ENCODE measurements around the gene TMEM244. TPM values are rescaled to one million over a fixed set of nuclear protein-coding genes. Genes with fewer than 3 reads are reported as not detected.
"Not testable (repeated sequence)": the region's sequence is repeated elsewhere in the genome, so short reads cannot be mapped to it uniquely, and the experiment has no call there.

Gene TMEM244
- total RNA-seq, result not detected
- long read RNA-seq, result 0 reads

GRCh38 chr6:129860908-129861665 lies at the start of gene TMEM244:
TMEM244 (minus strand) TSS chr6:129861315; CDS start chr6:129861188, 127 bp downstream.
- DNase-seq (ENCODE audit: low spot score), result no peak
- intact Hi-C loops (cut with DNase I), result no loop called here

- DNase-seq (ENCODE audit: low spot score), result no peak
- intact Hi-C loops (cut with DNase I), result no loop called here
These were observed 47.7 kb upstream of the TMEM244 start for GRCh38 chr6:129908858-129909257.

- DNase-seq (ENCODE audit: low spot score), result no peak
- intact Hi-C loops (cut with DNase I), result no loop called here
These were observed 47.2 kb upstream of the TMEM244 start for GRCh38 chr6:129908356-129908755.

GRCh38 chr6:129906515-129907077 lies 45.5 kb upstream of the TMEM244 start:
- DNase-seq (ENCODE audit: low spot score), result no peak
- intact Hi-C loops (cut with DNase I), result no loop called here

GRCh38 chr6:129903082-129903481 lies 42.0 kb upstream of the TMEM244 start:
- intact Hi-C loops (cut with DNase I), result no loop called here
- DNase-seq (ENCODE audit: low spot score), result no peak

GRCh38 chr6:129902681-129903080 lies 41.6 kb upstream of the TMEM244 start:
- intact Hi-C loops (cut with DNase I), result no loop called here
- no peak for DNase-seq (ENCODE audit: low spot score)

GRCh38 chr6:129901910-129902309 lies 40.8 kb upstream of the TMEM244 start:
- no peak for DNase-seq (ENCODE audit: low spot score)
- intact Hi-C loops (cut with DNase I), result no loop called here

- DNase-seq (ENCODE audit: low spot score), result no peak
- intact Hi-C loops (cut with DNase I), result no loop called here
These were observed 34.6 kb upstream of the TMEM244 start for GRCh38 chr6:129895692-129896091.

- intact Hi-C loops (cut with DNase I), result no loop called here
- no peak for DNase-seq (ENCODE audit: low spot score)
These were observed 33.8 kb upstream of the TMEM244 start for GRCh38 chr6:129894921-129895320.

GRCh38 chr6:129893640-129894039 lies 32.5 kb upstream of the TMEM244 start:
- intact Hi-C loops (cut with DNase I), result no loop called here
- no peak for DNase-seq (ENCODE audit: low spot score)

GRCh38 chr6:129890701-129891100 lies 29.6 kb upstream of the TMEM244 start:
- intact Hi-C loops (cut with DNase I), result no loop called here
- no peak for DNase-seq (ENCODE audit: low spot score)

- DNase-seq (ENCODE audit: low spot score), result no peak
- intact Hi-C loops (cut with DNase I), result no loop called here
These were observed 29.0 kb upstream of the TMEM244 start for GRCh38 chr6:129890164-129890563.

- DNase-seq (ENCODE audit: low spot score), result no peak
- intact Hi-C loops (cut with DNase I), result no loop called here
These were observed 28.5 kb upstream of the TMEM244 start for GRCh38 chr6:129889580-129889979.

GRCh38 chr6:129886401-129887155 lies 25.5 kb upstream of the TMEM244 start:
- no peak for DNase-seq (ENCODE audit: low spot score)
- intact Hi-C loops (cut with DNase I), result no loop called here

- DNase-seq (ENCODE audit: low spot score), result no peak
- intact Hi-C loops (cut with DNase I), result no loop called here
These were observed 23.1 kb upstream of the TMEM244 start for GRCh38 chr6:129884211-129884610.

- no peak for DNase-seq (ENCODE audit: low spot score)
- intact Hi-C loops (cut with DNase I), result no loop called here
These were observed 21.5 kb upstream of the TMEM244 start for GRCh38 chr6:129882510-129883023.

GRCh38 chr6:129877894-129878293 lies 16.8 kb upstream of the TMEM244 start:
- intact Hi-C loops (cut with DNase I); DNase-seq (ENCODE audit: low spot score): not testable (repeated sequence)

GRCh38 chr6:129875610-129876520 lies 14.8 kb upstream of the TMEM244 start:
- DNase-seq (ENCODE audit: low spot score), result no peak
- intact Hi-C loops (cut with DNase I), result no loop called here

GRCh38 chr6:129874837-129875236 lies 13.7 kb upstream of the TMEM244 start:
- intact Hi-C loops (cut with DNase I), result no loop called here
- DNase-seq (ENCODE audit: low spot score), result no peak
